Natural killer cell treated with Interleukin-12 subunit alpha and Interleukin-12 subunit beta and Interleukin-15 and Interleukin-18, amount 100 ng/mL, for 72 hours (primary cell): ENCODE results near the gene CNN2. TPM values are rescaled to one million over a fixed set of nuclear protein-coding genes. Genes with fewer than 3 reads are reported as not detected.

Source experiments
- ATAC-seq, 2 donors: fragments of 150-1000 bp; cut with Tn5 transposase in 1 of 2; sonication (Bioruptor Pico), chemical (Tn5 transposase) in 1 of 2; 2 replicates each; pipeline ENCODE4 v1.10.0; 2021
- DNase-seq: peaks from one replicate; pipeline ENCODE4 v3.0.0; 2022; ENCODE audit warnings: low spot score
- H3K27ac Mint-ChIP-seq, 2 donors: 1 replicate in 1 of 2; 2 replicates in 1 of 2; pipeline ENCODE4 v1.8.0; 2022; ENCODE audit warnings: mixed read lengths in 2 of 2, mild to moderate bottlenecking in 1 of 2, moderate library complexity in 1 of 2
- H3K27me3 Mint-ChIP-seq, 2 donors: 1 replicate in 1 of 2; 2 replicates in 1 of 2; pipeline ENCODE4 v1.8.0; 2022; ENCODE audit warnings: mixed read lengths in 2 of 2
- H3K36me3 Mint-ChIP-seq: one replicate; pipeline ENCODE4 v1.8.0; 2022; ENCODE audit warnings: mixed read lengths
- H3K4me1 Mint-ChIP-seq, 2 donors: 1 replicate in 1 of 2; 2 replicates in 1 of 2; pipeline ENCODE4 v1.8.0; 2022; ENCODE audit warnings: low read depth in 2 of 2, mixed read lengths in 2 of 2, mild to moderate bottlenecking in 1 of 2
- H3K4me3 Mint-ChIP-seq: one replicate; pipeline ENCODE4 v1.8.0; 2022; ENCODE audit warnings: mixed read lengths
- H3K9me3 Mint-ChIP-seq: 2 replicates; pipeline ENCODE4 v1.8.0; 2022; ENCODE audit warnings: mixed read lengths
- total RNA-seq, 2 donors: library from RNA; stranded (reverse); gene quantifications; one replicate each; pipeline ENCODE4 v1.2.3, GENCODE V29; 2022

The CNN2 gene
- total RNA-seq, 2 donors from 2014 or later, result 119 to 141 TPM

DNA sequence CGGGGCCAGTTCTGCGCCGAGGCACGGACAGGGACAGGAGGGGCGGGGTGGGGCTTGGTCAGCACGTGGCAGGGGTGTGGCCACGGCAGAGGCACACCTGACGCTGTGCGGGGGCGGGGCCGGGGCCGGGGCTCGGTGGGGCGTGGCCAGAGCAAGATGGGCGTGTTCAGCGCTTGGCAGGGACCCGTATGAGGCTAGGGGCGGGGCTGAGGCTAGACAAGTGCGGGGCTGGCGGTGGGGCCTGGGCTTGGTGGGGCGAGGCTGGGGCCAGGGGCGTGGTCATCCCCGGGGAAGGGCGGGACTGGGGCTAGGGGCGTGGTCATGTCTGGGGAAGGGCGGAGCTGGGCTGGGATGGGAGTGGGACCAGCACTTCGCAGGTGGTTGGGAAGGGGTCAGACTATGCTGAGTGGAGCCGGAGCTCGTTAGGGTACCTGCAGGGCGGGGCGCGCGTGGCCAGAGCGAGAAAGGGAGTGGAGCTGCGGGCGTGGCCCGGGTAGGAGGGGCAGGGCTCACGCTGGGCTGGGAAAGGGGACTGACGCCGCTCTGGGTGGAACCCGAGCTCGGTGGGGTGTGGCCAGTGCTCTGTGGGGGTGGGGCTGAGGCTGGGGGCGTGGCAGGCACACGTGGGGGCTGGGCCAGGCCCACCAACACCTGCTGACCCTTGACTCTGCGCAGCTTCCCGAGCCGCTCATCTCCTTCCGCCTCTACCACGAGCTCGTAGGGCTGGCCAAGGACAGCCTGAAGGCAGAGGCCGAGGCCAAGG, 55.9 kb downstream of the CNN2 start:
- ATAC-seq (peak; percentile 69 to 70), DNase-seq (no peak)
- Mint-ChIP-seq H3K36me3 (no peaks in the 10 kb centered on the region), H3K4me3 (no peak overlapping the region), H3K9me3 (no peaks in the 10 kb centered on the region), H3K27ac (no peak overlapping the region), H3K27me3 (no peaks in the 10 kb centered on the region), H3K4me1 (peaks cover 9 to 12% of the 10 kb centered on the region in 2 donors)

GRCh38 chr19:1082928-1083816, 56.8 kb downstream of the CNN2 start:
- Mint-ChIP-seq H3K36me3 (no peaks in the 10 kb centered on the region), H3K9me3 (no peaks in the 10 kb centered on the region), H3K27me3 (no peaks in the 10 kb centered on the region)

GRCh38 chr19:1084024-1084868, 57.8 kb downstream of the CNN2 start:
- H3K27me3 Mint-ChIP-seq, result no peaks in the 10 kb centered on the region
- H3K36me3 Mint-ChIP-seq, result no peaks in the 10 kb centered on the region
- no peak for DNase-seq
- no peak overlapping the region for H3K4me3 Mint-ChIP-seq
- ATAC-seq, result no peak
- peak overlapping the region; percentile 53 to 70 for H3K27ac Mint-ChIP-seq
- peaks cover 15 to 22% of the 10 kb centered on the region in 2 donors for H3K4me1 Mint-ChIP-seq
- H3K9me3 Mint-ChIP-seq, result no peaks in the 10 kb centered on the region

More at GRCh38 chr19:1082928-1083816, 56.8 kb downstream of the CNN2 start:
- peaks cover 15 to 18% of the 10 kb centered on the region in 2 donors for H3K4me1 Mint-ChIP-seq
- H3K27ac Mint-ChIP-seq, result no peak overlapping the region
- no peak overlapping the region for H3K4me3 Mint-ChIP-seq
- no peak for ATAC-seq
- no peak for DNase-seq

- no peak overlapping the region for H3K4me3 Mint-ChIP-seq
- H3K36me3 Mint-ChIP-seq, result no peaks in the 10 kb centered on the region
- H3K27me3 Mint-ChIP-seq, result no peaks in the 10 kb centered on the region
- H3K9me3 Mint-ChIP-seq, result no peaks in the 10 kb centered on the region
- peaks cover 15 to 22% of the 10 kb centered on the region in 2 donors for H3K4me1 Mint-ChIP-seq
- peak overlapping the region; percentile 53 to 70 for H3K27ac Mint-ChIP-seq
- ATAC-seq, result no peak
- no peak for DNase-seq
These were observed 58.7 kb downstream of the CNN2 start for GRCh38 chr19:1085053-1085658.

DNA sequence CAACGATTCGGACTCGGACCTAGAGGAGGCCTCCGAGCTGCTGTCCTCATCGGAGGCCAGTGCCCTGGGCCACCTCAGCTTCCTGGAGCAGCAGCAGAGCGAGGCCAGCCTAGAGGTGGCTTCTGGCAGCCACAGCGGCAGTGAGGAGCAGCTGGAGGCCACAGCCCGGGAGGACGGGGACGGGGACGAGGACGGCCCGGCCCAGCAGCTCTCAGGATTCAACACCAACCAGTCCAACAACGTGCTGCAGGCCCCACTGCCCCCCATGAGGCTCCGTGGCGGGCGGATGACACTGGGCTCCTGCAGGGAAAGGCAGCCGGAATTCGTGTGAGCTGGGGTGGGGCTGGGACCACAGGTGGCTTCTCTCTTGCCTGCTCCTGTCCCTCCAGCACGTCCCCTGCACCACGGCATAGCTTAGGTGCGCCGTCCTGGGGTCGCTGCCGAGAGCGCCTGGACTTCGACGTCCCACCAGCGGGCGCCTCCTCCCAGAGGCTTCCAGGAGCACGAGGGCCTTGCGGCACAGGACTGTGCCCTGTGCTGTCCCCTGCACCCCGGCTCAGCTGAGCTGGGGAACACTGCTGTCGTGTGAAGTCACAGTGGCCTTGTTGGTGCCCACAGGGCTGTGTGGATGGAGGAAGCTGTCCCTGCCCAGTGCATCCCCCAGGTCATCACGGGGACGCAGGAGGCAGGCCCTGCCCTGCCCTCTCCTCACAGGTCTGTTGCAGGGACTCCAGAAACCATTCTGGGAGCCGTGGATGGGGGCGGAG, 59.5 kb downstream of the CNN2 start:
- no peaks in the 10 kb centered on the region for H3K27me3 Mint-ChIP-seq
- H3K4me1 Mint-ChIP-seq, result peaks cover 15 to 22% of the 10 kb centered on the region in 2 donors
- peak; percentile 56 for DNase-seq
- peak overlapping the region; percentile 53 to 70 for H3K27ac Mint-ChIP-seq
- H3K4me3 Mint-ChIP-seq, result no peak overlapping the region
- ATAC-seq, result no peak
- H3K36me3 Mint-ChIP-seq, result no peaks in the 10 kb centered on the region
- H3K9me3 Mint-ChIP-seq, result no peaks in the 10 kb centered on the region

- DNase-seq (no peak), ATAC-seq (no peak)
- Mint-ChIP-seq H3K36me3 (no peaks in the 10 kb centered on the region), H3K27ac (no peak overlapping the region), H3K9me3 (no peaks in the 10 kb centered on the region), H3K27me3 (no peaks in the 10 kb centered on the region), H3K4me3 (no peak overlapping the region), H3K4me1 (peaks cover 15 to 22% of the 10 kb centered on the region in 2 donors)
These were observed 60.2 kb downstream of the CNN2 start for GRCh38 chr19:1086613-1087012.

DNA sequence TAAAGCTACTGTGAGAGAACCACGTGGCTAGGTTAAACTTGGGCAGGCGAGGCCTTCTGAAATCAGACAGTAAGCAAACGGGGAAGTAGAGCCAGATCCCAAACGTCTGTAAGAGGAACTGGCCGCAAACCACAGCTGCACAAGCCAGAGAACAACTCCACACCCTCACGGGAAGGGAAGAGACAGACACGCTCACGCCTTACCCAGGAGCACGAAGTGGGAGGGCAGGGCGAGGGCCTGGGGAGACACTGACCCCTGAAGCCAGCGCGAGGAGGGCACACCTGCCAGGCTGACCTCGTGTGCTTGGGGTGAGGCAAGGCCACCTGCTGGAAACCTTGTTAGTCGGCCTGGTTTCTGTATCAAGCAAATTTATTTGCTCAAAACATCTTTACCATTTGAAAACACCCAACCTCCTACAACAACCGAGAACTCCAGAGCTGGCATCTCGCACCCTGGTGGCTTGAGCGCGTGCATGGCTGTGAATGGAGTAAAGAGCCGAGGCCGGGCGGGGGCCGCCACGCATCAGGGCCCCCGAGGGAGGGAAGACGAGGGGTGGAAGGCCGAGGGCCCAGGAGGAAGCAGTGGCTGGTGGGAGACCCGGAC, 61.5 kb downstream of the CNN2 start:
- Mint-ChIP-seq H3K4me1 (peaks cover 15 to 22% of the 10 kb centered on the region in 2 donors), H3K36me3 (no peaks in the 10 kb centered on the region), H3K9me3 (no peaks in the 10 kb centered on the region), H3K27ac (peak overlapping the region; percentile 72 to 94), H3K4me3 (no peak overlapping the region), H3K27me3 (no peaks in the 10 kb centered on the region)
- ATAC-seq (peak; percentile 26), DNase-seq (no peak)

- Mint-ChIP-seq H3K27me3 (no peaks in the 10 kb centered on the region), H3K4me1 (peaks cover 18 to 24% of the 10 kb centered on the region in 2 donors), H3K9me3 (no peaks in the 10 kb centered on the region), H3K27ac (peak overlapping the region in 1 of 2 donors; percentile 72), H3K36me3 (no peaks in the 10 kb centered on the region), H3K4me3 (no peak overlapping the region)
- ATAC-seq (peak in 1 of 2 donors; percentile 14), DNase-seq (no peak)
These were observed 62.1 kb downstream of the CNN2 start for GRCh38 chr19:1088416-1089010.

Other genes starting within 250 kb of the CNN2 start
- gene PTBP1, start 229.2 kb upstream of the CNN2 start, total RNA-seq, result 100 to 1,000 TPM; 604 to 619 TPM
- not detected for gene PLPPR3, start 204.7 kb upstream of the CNN2 start, total RNA-seq
- gene AZU1, start 198.8 kb upstream of the CNN2 start, total RNA-seq, result under 1 TPM; 0.25 to 0.36 TPM
- not detected for gene PRTN3, start 185.6 kb upstream of the CNN2 start, total RNA-seq
- gene ELANE, start 174.3 kb upstream of the CNN2 start, total RNA-seq, result not detected
- gene CFD, start 166.9 kb upstream of the CNN2 start, total RNA-seq, result under 1 TPM in 1 of 2 donors, not detected in 1; 0.53 TPM
- gene MED16, start 133.4 kb upstream of the CNN2 start, total RNA-seq, result 10 to 100 TPM; 46.4 to 79.6 TPM
- not detected for gene RNU6-9, start 133.1 kb upstream of the CNN2 start, total RNA-seq
- 10 to 100 TPM; 48.4 to 68.3 TPM for gene R3HDM4, start 113.4 kb upstream of the CNN2 start, total RNA-seq
- gene KISS1R, start 109.3 kb upstream of the CNN2 start, total RNA-seq, result 1 to 10 TPM in 1 of 2 donors, not detected in 1; 1.1 TPM
- 10 to 100 TPM; 42.8 to 46.1 TPM for gene ARID3A, start 100.6 kb upstream of the CNN2 start, total RNA-seq
- 100 to 1,000 TPM in 1 of 2 donors, 10 to 100 TPM in 1; 57.8 to 106 TPM for gene WDR18, start 42.3 kb upstream of the CNN2 start, total RNA-seq
- gene GRIN3B, start 26.2 kb upstream of the CNN2 start, total RNA-seq, result not detected
- gene TMEM259, start 5.5 kb upstream of the CNN2 start, total RNA-seq, result 100 to 1,000 TPM; 150 to 267 TPM
- not detected for gene RNU6-2, start 5.1 kb upstream of the CNN2 start, total RNA-seq
- gene ABCA7, start 13.5 kb downstream of the CNN2 start, total RNA-seq, result 10 to 100 TPM; 53.7 to 69.9 TPM
- gene ARHGAP45, start 40.6 kb downstream of the CNN2 start, total RNA-seq, result 100 to 1,000 TPM; 320 to 338 TPM
- 100 to 1,000 TPM; 168 to 241 TPM for gene POLR2E, start 68.8 kb downstream of the CNN2 start, total RNA-seq
- 100 to 1,000 TPM in 1 of 2 donors, 10 to 100 TPM in 1; 86.4 to 174 TPM for gene GPX4, start 77.4 kb downstream of the CNN2 start, total RNA-seq
- gene SBNO2, start 147.7 kb downstream of the CNN2 start, total RNA-seq, result 100 to 1,000 TPM; 204 to 205 TPM
- gene STK11, start 179.2 kb downstream of the CNN2 start, total RNA-seq, result 10 to 100 TPM; 50.9 to 79.2 TPM
- under 1 TPM in 1 of 2 donors, not detected in 1; 0.28 TPM for gene CBARP, start 211.4 kb downstream of the CNN2 start, total RNA-seq
- gene ATP5F1D, start 215.1 kb downstream of the CNN2 start, total RNA-seq, result 100 to 1,000 TPM; 163 to 215 TPM
- gene MIDN, start 222.0 kb downstream of the CNN2 start, total RNA-seq, result 10 to 100 TPM; 85.9 to 88.3 TPM
- 100 to 1,000 TPM; 226 to 251 TPM for gene CIRBP, start 242.7 kb downstream of the CNN2 start, total RNA-seq
- 10 to 100 TPM; 59.5 to 94.2 TPM for gene FAM174C, start 248.9 kb downstream of the CNN2 start, total RNA-seq